ENCODE measurements around the gene CFAP299. TPM values are rescaled to one million over a fixed set of nuclear protein-coding genes. Genes with fewer than 3 reads are reported as not detected.

CFAP299 gene
- total RNA-seq, 1 donor = 2.5 TPM

GRCh38 chr4:80412322-80412721 is 76.8 kb downstream of the CFAP299 start:
- Histone ChIP-seq H3K4me2 (ENCODE audit: insufficient read depth, low read length) (no peak overlapping the region), H3K4me1 (ENCODE audit: insufficient read depth, low read length) (peaks cover 3% of the 10 kb centered on the region), H2AFZ (ENCODE audit: low read length) (no peak overlapping the region), H3K9me3 (ENCODE audit: low read depth, low read length) (no peaks in the 10 kb centered on the region), H3K79me2 (ENCODE audit: insufficient read depth, low read length) (no peaks in the 10 kb centered on the region), H4K20me1 (ENCODE audit: insufficient read depth, low read length) (no peaks in the 10 kb centered on the region), H3K27ac (ENCODE audit: low read depth, low read length) (no peak overlapping the region), H3K36me3 (ENCODE audit: insufficient read depth, low read length) (no peaks in the 10 kb centered on the region), H3K4me3 (ENCODE audit: insufficient read depth, low read length) (no peak overlapping the region), H3K27me3 (ENCODE audit: insufficient read depth, low read length) (no peaks in the 10 kb centered on the region)
- TF ChIP-seq, protein P1, sequence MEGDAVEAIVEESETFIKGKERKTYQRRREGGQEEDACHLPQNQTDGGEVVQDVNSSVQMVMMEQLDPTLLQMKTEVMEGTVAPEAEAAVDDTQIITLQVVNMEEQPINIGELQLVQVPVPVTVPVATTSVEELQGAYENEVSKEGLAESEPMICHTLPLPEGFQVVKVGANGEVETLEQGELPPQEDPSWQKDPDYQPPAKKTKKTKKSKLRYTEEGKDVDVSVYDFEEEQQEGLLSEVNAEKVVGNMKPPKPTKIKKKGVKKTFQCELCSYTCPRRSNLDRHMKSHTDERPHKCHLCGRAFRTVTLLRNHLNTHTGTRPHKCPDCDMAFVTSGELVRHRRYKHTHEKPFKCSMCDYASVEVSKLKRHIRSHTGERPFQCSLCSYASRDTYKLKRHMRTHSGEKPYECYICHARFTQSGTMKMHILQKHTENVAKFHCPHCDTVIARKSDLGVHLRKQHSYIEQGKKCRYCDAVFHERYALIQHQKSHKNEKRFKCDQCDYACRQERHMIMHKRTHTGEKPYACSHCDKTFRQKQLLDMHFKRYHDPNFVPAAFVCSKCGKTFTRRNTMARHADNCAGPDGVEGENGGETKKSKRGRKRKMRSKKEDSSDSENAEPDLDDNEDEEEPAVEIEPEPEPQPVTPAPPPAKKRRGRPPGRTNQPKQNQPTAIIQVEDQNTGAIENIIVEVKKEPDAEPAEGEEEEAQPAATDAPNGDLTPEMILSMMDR (IDR thresholded peaks at IDR 0.05; ENCODE audit: extremely low read depth, low read depth, low read length) = no peak
- DNase-seq (ENCODE audit: insufficient read length, low spot score, missing footprints) = peak; percentile 29

GRCh38 chr4:80413086-80413485 is 77.6 kb downstream of the CFAP299 start:
- Histone ChIP-seq H3K79me2 (ENCODE audit: insufficient read depth, low read length) (no peaks in the 10 kb centered on the region), H3K36me3 (ENCODE audit: insufficient read depth, low read length) (no peaks in the 10 kb centered on the region), H3K9me3 (ENCODE audit: low read depth, low read length) (no peaks in the 10 kb centered on the region), H4K20me1 (ENCODE audit: insufficient read depth, low read length) (no peaks in the 10 kb centered on the region), H3K27me3 (ENCODE audit: insufficient read depth, low read length) (no peaks in the 10 kb centered on the region), H3K4me3 (ENCODE audit: insufficient read depth, low read length) (no peak overlapping the region), H3K4me1 (ENCODE audit: insufficient read depth, low read length) (no peaks in the 10 kb centered on the region), H3K4me2 (ENCODE audit: insufficient read depth, low read length) (no peak overlapping the region), H2AFZ (ENCODE audit: low read length) (no peak overlapping the region), H3K27ac (ENCODE audit: low read depth, low read length) (no peak overlapping the region)
- TF ChIP-seq, protein P1 (IDR thresholded peaks at IDR 0.05; ENCODE audit: extremely low read depth, low read depth, low read length) = no peak
- DNase-seq (ENCODE audit: insufficient read length, low spot score, missing footprints) = no peak

GRCh38 chr4:80417019-80417418 is 81.5 kb downstream of the CFAP299 start:
- no peak overlapping the region for H3K4me3 ChIP-seq (ENCODE audit: insufficient read depth, low read length)
- no peaks in the 10 kb centered on the region for H3K79me2 ChIP-seq (ENCODE audit: insufficient read depth, low read length)
- no peak overlapping the region for H2AFZ ChIP-seq (ENCODE audit: low read length)
- DNase-seq (ENCODE audit: insufficient read length, low spot score, missing footprints) = no peak
- H3K36me3 ChIP-seq (ENCODE audit: insufficient read depth, low read length) = no peaks in the 10 kb centered on the region
- no peaks in the 10 kb centered on the region for H3K4me1 ChIP-seq (ENCODE audit: insufficient read depth, low read length)
- H3K27ac ChIP-seq (ENCODE audit: low read depth, low read length) = no peak overlapping the region
- H3K27me3 ChIP-seq (ENCODE audit: insufficient read depth, low read length) = no peaks in the 10 kb centered on the region
- no peak overlapping the region for H3K4me2 ChIP-seq (ENCODE audit: insufficient read depth, low read length)
- TF ChIP-seq, protein P1 (IDR thresholded peaks at IDR 0.05; ENCODE audit: extremely low read depth, low read depth, low read length) = no peak
- no peaks in the 10 kb centered on the region for H4K20me1 ChIP-seq (ENCODE audit: insufficient read depth, low read length)
- H3K9me3 ChIP-seq (ENCODE audit: low read depth, low read length) = no peaks in the 10 kb centered on the region

GRCh38 chr4:80419946-80420345 is 84.4 kb downstream of the CFAP299 start:
- Histone ChIP-seq H3K27ac (ENCODE audit: low read depth, low read length) (no peak overlapping the region), H3K4me3 (ENCODE audit: insufficient read depth, low read length) (no peak overlapping the region), H2AFZ (ENCODE audit: low read length) (no peak overlapping the region), H3K36me3 (ENCODE audit: insufficient read depth, low read length) (no peaks in the 10 kb centered on the region), H4K20me1 (ENCODE audit: insufficient read depth, low read length) (no peaks in the 10 kb centered on the region), H3K79me2 (ENCODE audit: insufficient read depth, low read length) (no peaks in the 10 kb centered on the region), H3K9me3 (ENCODE audit: low read depth, low read length) (no peaks in the 10 kb centered on the region), H3K4me2 (ENCODE audit: insufficient read depth, low read length) (no peak overlapping the region), H3K27me3 (ENCODE audit: insufficient read depth, low read length) (no peaks in the 10 kb centered on the region), H3K4me1 (ENCODE audit: insufficient read depth, low read length) (no peaks in the 10 kb centered on the region)
- DNase-seq (ENCODE audit: insufficient read length, low spot score, missing footprints) = no peak
- TF ChIP-seq, protein P1 (IDR thresholded peaks at IDR 0.05; ENCODE audit: extremely low read depth, low read depth, low read length) = no peak
